DND-41 (cell line): ENCODE results near the gene TPPP2.
A peak's percentile ranks its signal among the peaks of the same experiment; 100 is the strongest.

Experiments
- ATAC-seq: fragments of 200-7000 bp; cut with Tn5 transposase; 3 replicates; pipeline ENCODE4 v1.9.1; 2021; ENCODE audit warnings: low read depth; ENCODE audit not compliant: insufficient read depth
- DNase-seq: peaks from one replicate; pipeline ENCODE4 v3.0.0-alpha.2; 2020
- H2AFZ ChIP-seq: 2 replicates; pipeline ENCODE4 v1.6.0; 2012; ENCODE audit warnings: low read depth, low read length
- H3K27ac ChIP-seq: 2 replicates; pipeline ENCODE4 v1.5.1; 2012; ENCODE audit warnings: low read length, inconsistent platforms
- H3K27me3 ChIP-seq: fragments of 200-600 bp; sonication (generic); 2 replicates; pipeline ENCODE4 v1.6.0; 2012; ENCODE audit warnings: low read length, mild to moderate bottlenecking, inconsistent platforms; ENCODE audit not compliant: insufficient read depth, poor library complexity
- H3K36me3 ChIP-seq: 2 replicates; pipeline ENCODE4 v1.5.1; 2012; ENCODE audit warnings: low read length, inconsistent platforms; ENCODE audit not compliant: insufficient read depth
- H3K4me1 ChIP-seq: 2 replicates; pipeline ENCODE4 v1.5.1; 2012; ENCODE audit warnings: mild to moderate bottlenecking, low read length; ENCODE audit not compliant: insufficient read depth
- H3K4me2 ChIP-seq: 2 replicates; pipeline ENCODE4 v1.6.0; 2012; ENCODE audit warnings: mild to moderate bottlenecking, moderate library complexity, low read length, inconsistent platforms; ENCODE audit not compliant: insufficient read depth
- H3K4me3 ChIP-seq, 2 experiments: fragments of 200-600 bp in 1 of 2; shearing (Covaris generic) in 1 of 2; 2 replicates each; pipeline ENCODE4 v1.5.1; 2012 to 2016; ENCODE audit warnings: inconsistent platforms in 2 of 2, low read length in 2 of 2, mild to moderate bottlenecking in 2 of 2, low read depth in 1 of 2, moderate library complexity in 1 of 2
- H3K79me2 ChIP-seq: 2 replicates; pipeline ENCODE4 v1.6.0; 2012; ENCODE audit warnings: low read length, inconsistent platforms; ENCODE audit not compliant: insufficient read depth
- H3K9ac ChIP-seq: 2 replicates; pipeline ENCODE4 v1.6.0; 2012; ENCODE audit warnings: low read depth, mild to moderate bottlenecking, inconsistent platforms, low read length, moderate library complexity
- H3K9me3 ChIP-seq: 2 replicates; pipeline ENCODE4 v1.5.1; 2012; ENCODE audit warnings: low read length, moderate library complexity, mild to moderate bottlenecking, inconsistent platforms; ENCODE audit not compliant: insufficient read depth, severe bottlenecking
- H4K20me1 ChIP-seq: 2 replicates; pipeline ENCODE4 v1.6.0; 2012; ENCODE audit warnings: low read length; ENCODE audit not compliant: insufficient read depth
- EZH2 ChIP-seq: IDR thresholded peaks from 3 replicates; pipeline ENCODE4 v1.6.1; 2012; ENCODE audit warnings: borderline replicate concordance, low read depth, mild to moderate bottlenecking, moderate library complexity, low read length, inconsistent platforms; ENCODE audit not compliant: severe bottlenecking
- TF ChIP-seq, protein P1 (sequence below): IDR thresholded peaks from 2 replicates; pipeline ENCODE4 v1.5.1; 2012; ENCODE audit warnings: borderline replicate concordance, low read length, moderate library complexity, mild to moderate bottlenecking; ENCODE audit not compliant: poor library complexity, severe bottlenecking; ENCODE audit errors: extremely low read depth

Gene TPPP2

DNA sequence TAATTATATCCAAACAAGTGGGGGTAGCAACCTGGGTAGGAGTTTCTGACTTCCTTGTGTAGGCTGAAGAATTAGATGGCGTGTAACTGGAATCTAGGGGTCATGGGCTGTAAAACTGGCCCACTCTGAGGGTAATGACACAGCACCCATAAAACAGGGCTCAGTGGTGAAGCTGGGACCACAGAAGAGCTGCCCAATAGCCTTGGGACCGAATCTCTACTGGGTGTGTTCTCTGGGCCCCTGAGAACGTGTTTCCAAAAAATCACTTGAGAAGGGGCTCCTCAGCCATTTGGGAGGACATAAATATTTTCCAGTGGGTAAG is 31.3 kb downstream of the TPPP2 start:
- Histone ChIP-seq H2AFZ (no peak overlapping the region), H3K79me2 (no peaks in the 10 kb centered on the region), H3K27me3 (peaks cover 24% of the 10 kb centered on the region), H3K36me3 (no peaks in the 10 kb centered on the region), H4K20me1 (no peaks in the 10 kb centered on the region), H3K9me3 (no peaks in the 10 kb centered on the region), H3K4me3 (no peak overlapping the region), H3K4me2 (no peak overlapping the region), H3K4me1 (no peaks in the 10 kb centered on the region), H3K9ac (no peak overlapping the region), H3K27ac (no peak overlapping the region)
- ATAC-seq (no peak), DNase-seq (no peak)
- no peak for TF ChIP-seq EZH2
- TF ChIP-seq, protein P1, sequence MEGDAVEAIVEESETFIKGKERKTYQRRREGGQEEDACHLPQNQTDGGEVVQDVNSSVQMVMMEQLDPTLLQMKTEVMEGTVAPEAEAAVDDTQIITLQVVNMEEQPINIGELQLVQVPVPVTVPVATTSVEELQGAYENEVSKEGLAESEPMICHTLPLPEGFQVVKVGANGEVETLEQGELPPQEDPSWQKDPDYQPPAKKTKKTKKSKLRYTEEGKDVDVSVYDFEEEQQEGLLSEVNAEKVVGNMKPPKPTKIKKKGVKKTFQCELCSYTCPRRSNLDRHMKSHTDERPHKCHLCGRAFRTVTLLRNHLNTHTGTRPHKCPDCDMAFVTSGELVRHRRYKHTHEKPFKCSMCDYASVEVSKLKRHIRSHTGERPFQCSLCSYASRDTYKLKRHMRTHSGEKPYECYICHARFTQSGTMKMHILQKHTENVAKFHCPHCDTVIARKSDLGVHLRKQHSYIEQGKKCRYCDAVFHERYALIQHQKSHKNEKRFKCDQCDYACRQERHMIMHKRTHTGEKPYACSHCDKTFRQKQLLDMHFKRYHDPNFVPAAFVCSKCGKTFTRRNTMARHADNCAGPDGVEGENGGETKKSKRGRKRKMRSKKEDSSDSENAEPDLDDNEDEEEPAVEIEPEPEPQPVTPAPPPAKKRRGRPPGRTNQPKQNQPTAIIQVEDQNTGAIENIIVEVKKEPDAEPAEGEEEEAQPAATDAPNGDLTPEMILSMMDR, result no peak

DNA sequence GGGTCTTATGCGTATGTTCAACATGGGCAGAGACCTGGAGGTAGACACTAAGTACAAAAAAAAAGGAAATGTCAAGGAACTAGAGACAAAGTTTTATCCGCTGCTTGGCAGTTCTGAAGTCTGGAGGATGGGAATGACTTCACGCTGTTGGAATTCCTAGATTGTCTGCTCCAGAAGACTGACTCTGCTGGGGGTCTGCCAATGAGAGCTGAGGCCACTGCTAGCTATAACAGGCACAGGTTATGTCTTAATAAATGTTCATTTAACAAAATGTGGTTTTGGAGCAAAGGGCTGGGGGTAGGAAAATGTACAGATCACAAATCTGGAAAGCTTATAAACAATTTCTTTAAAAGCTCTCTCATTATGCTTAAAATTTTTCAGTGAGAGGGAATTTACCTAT is 33.5 kb downstream of the TPPP2 start:
- no peaks in the 10 kb centered on the region for H3K79me2 ChIP-seq
- DNase-seq (no peak), ATAC-seq (no peak)
- no peaks in the 10 kb centered on the region for H3K4me1 ChIP-seq
- no peaks in the 10 kb centered on the region for H3K9me3 ChIP-seq
- H3K36me3 ChIP-seq, result no peaks in the 10 kb centered on the region
- H4K20me1 ChIP-seq, result no peaks in the 10 kb centered on the region
- H3K27ac ChIP-seq, result no peak overlapping the region
- no peak overlapping the region for H2AFZ ChIP-seq
- TF ChIP-seq, protein P1, result no peak
- no peak for TF ChIP-seq EZH2
- H3K4me2 ChIP-seq, result no peak overlapping the region
- no peak overlapping the region for H3K4me3 ChIP-seq
- H3K9ac ChIP-seq, result no peak overlapping the region
- H3K27me3 ChIP-seq, result peaks cover 32% of the 10 kb centered on the region

DNA sequence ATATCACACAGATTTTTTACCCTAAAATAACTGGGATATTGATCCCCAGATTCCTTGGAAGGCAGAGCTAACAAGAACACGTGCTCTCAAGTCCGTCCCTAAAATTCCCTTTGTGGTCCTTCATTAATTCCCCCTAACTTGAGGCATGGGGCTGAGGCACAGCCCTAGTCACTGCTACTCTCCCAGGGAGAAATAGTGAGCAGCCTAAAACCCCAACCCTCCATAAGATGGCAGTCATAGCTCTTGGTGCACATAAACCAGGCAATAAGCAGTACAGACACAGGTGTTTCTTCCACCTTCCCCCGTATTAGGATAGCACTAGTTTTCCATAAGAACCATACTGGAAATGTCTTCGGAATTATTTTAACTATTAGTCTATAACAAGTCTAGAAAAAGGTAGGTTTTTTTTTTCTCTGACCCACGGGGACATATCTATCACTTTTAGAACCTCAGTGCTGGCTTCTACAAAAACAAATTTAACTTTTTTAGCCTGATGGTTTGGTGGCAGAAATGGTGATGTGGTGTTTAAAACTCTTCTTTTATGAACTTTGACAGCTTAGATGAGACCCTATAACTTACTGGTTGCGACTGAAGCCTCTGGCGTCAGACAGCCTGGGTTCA is 37.0 kb downstream of the TPPP2 start:
- Histone ChIP-seq H4K20me1 (peaks cover 18% of the 10 kb centered on the region; the same call in 1 of the 2 replicates), H2AFZ (no peak overlapping the region), H3K4me3 (no peak overlapping the region), H3K36me3 (no peaks in the 10 kb centered on the region), H3K9me3 (no peaks in the 10 kb centered on the region), H3K79me2 (no peaks in the 10 kb centered on the region), H3K4me1 (peaks cover 19% of the 10 kb centered on the region), H3K27ac (no peak overlapping the region), H3K4me2 (no peak overlapping the region), H3K9ac (no peak overlapping the region), H3K27me3 (peaks cover 56% of the 10 kb centered on the region)
- no peak for TF ChIP-seq EZH2
- TF ChIP-seq, protein P1, result peak; percentile 54
- ATAC-seq (no peak), DNase-seq (no peak)
